HCT116 (cell line): ENCODE data around the gene CFAP92. TPM values are rescaled to one million over a fixed set of nuclear protein-coding genes. Genes with fewer than 3 reads are reported as not detected.

ENCODE experiments used
- ATAC-seq: fragments of 200-7000 bp; cut with Tn5 transposase; 2 replicates; pipeline ENCODE4 v1.9.1; 2020; ENCODE audit warnings: mild to moderate bottlenecking, moderate library complexity
- BruUV-seq: library from RNA; stranded (reverse); fragments of 400-500 nt; replicated peaks from 2 replicates; lab custom pipeline; 2021; lab: Mats Ljungman, UMichigan
- CTCF ChIA-PET: fragments of 300-600 bp; sonication (Branson Sonifier 250); formaldehyde crosslinking; loops from one replicate; lab custom pipeline; 2021; ENCODE audit warnings: antibody characterized with exemption; lab: Charles Lee
- POLR2A ChIA-PET: fragments of 300-600, 350-600 bp; sonication (Branson Sonifier 250); formaldehyde crosslinking; loops from one replicate; lab custom pipeline; 2021; ENCODE audit warnings: antibody characterized with exemption; lab: Charles Lee
- RAD21 ChIA-PET, 2 experiments: fragments of 300-600 bp; sonication (Branson Sonifier 250); formaldehyde crosslinking; loops; one replicate each; lab custom pipeline; 2023; ENCODE audit warnings: low total read pairs in 2 of 2; ENCODE audit not compliant: uncharacterized antibody in 2 of 2, unreplicated experiment in 2 of 2, low non-redundant PET in 1 of 2; lab: Charles Lee
- DNase-seq: peaks from one replicate; pipeline ENCODE4 v3.0.0-alpha.2; 2010; ENCODE audit warnings: low read depth, low spot score
- H2AFZ ChIP-seq: fragments of 200-600 bp; shearing (Covaris generic), sonication (generic); 2 replicates; pipeline ENCODE4 v1.6.1; 2017; ENCODE audit warnings: low read depth, mixed run types, mixed read lengths, antibody characterized with exemption, low read length; ENCODE audit not compliant: poor library complexity, severe bottlenecking
- H3K27ac ChIP-seq: 2 replicates; pipeline ENCODE4 v1.5.1; 2012; ENCODE audit warnings: low read depth, low read length
- H3K27me3 ChIP-seq: fragments of 200-600 bp; sonication (generic); 2 replicates; pipeline ENCODE4 v1.6.1; 2016; ENCODE audit warnings: mixed run types, low read length, mixed read lengths; ENCODE audit not compliant: insufficient read depth
- H3K36me3 ChIP-seq, 2 experiments: fragments of 200-500 bp in 1 of 2; fragments of 200-600 bp in 1 of 2; sonication (Bioruptor generic) in 1 of 2; sonication (generic) in 1 of 2; 2 replicates each; pipeline versions ENCODE4 v1.5.1 to v1.6.1; 2014 to 2016; ENCODE audit warnings: low read length in 2 of 2, inconsistent platforms in 1 of 2, mixed read lengths in 1 of 2, mixed run types in 1 of 2; ENCODE audit not compliant: insufficient read depth in 2 of 2, control insufficient read depth in 1 of 2
- H3K4me1 ChIP-seq, 2 experiments: fragments of 200-600 bp in 1 of 2; sonication (generic) in 1 of 2; 2 replicates each; pipeline versions ENCODE4 v1.5.1 to v1.6.1; 2012 to 2017; ENCODE audit warnings: low read length in 2 of 2, inconsistent platforms in 1 of 2, mild to moderate bottlenecking in 1 of 2, mixed read lengths in 1 of 2, mixed run types in 1 of 2, moderate library complexity in 1 of 2; ENCODE audit not compliant: insufficient read depth in 2 of 2, control insufficient read depth in 1 of 2
- H3K4me2 ChIP-seq: fragments of 200-600 bp; sonication (generic); 2 replicates; pipeline ENCODE4 v1.6.1; 2017; ENCODE audit warnings: mixed run types, low read length, mixed read lengths
- H3K4me3 ChIP-seq, 2 experiments: fragments of 200-600 bp in 1 of 2; sonication (generic) in 1 of 2; replicated peaks in 1 of 2; 2 replicates each; pipeline ENCODE4 v1.5.1; 2011 to 2016; ENCODE audit warnings: low read length in 2 of 2, control low read depth in 1 of 2, low read depth in 1 of 2, mild to moderate bottlenecking in 1 of 2, mixed read lengths in 1 of 2, mixed run types in 1 of 2
- H3K79me2 ChIP-seq: fragments of 200-600 bp; sonication (generic); 2 replicates; pipeline ENCODE4 v1.6.1; 2017; ENCODE audit warnings: mild to moderate bottlenecking, mixed run types, low read length, moderate library complexity, mixed read lengths; ENCODE audit not compliant: insufficient read depth
- H3K9ac ChIP-seq: fragments of 200-600 bp; sonication (generic); 2 replicates; pipeline ENCODE4 v1.6.1; 2016; ENCODE audit warnings: low read length, mixed read lengths
- H3K9me2 ChIP-seq: fragments of 200-600 bp; sonication (generic), shearing (Covaris generic); 2 replicates; pipeline ENCODE4 v1.6.1; 2017; ENCODE audit warnings: mixed run types, mild to moderate bottlenecking, moderate library complexity; ENCODE audit not compliant: insufficient read depth
- H3K9me3 ChIP-seq, 2 experiments: fragments of 200-500 bp in 1 of 2; fragments of 200-600 bp in 1 of 2; sonication (Bioruptor generic) in 1 of 2; sonication (generic) in 1 of 2; 2 replicates each; pipeline ENCODE4 v1.6.1; 2014 to 2017; ENCODE audit warnings: low read length in 2 of 2, mixed read lengths in 2 of 2, inconsistent platforms in 1 of 2, low read depth in 1 of 2, mild to moderate bottlenecking in 1 of 2, mixed run types in 1 of 2, moderate library complexity in 1 of 2; ENCODE audit not compliant: control insufficient read depth in 1 of 2, insufficient read depth in 1 of 2
- H4K20me1 ChIP-seq: fragments of 200-600 bp; sonication (generic), shearing (Covaris generic); 2 replicates; pipeline ENCODE4 v1.6.1; 2017; ENCODE audit warnings: mixed run types, mild to moderate bottlenecking, moderate library complexity; ENCODE audit not compliant: insufficient read depth
- CBX3 ChIP-seq: IDR thresholded peaks from 2 replicates; pipeline ENCODE4 v1.6.1; 2012; ENCODE audit warnings: low read depth
- EGR1 ChIP-seq: IDR thresholded peaks from 2 replicates; pipeline ENCODE4 v1.6.1; 2012; ENCODE audit warnings: low read depth
- JUND ChIP-seq: IDR thresholded peaks from 2 replicates; pipeline ENCODE4 v1.6.1; 2012
- POLR2A ChIP-seq: IDR thresholded peaks from 2 replicates; pipeline ENCODE4 v1.7.0; 2011; ENCODE audit warnings: borderline replicate concordance; ENCODE audit not compliant: insufficient read depth, insufficient read length; ENCODE audit errors: extremely low read depth
- POLR2AphosphoS5 ChIP-seq: IDR thresholded peaks from 2 replicates; pipeline ENCODE4 v1.6.1; 2011; ENCODE audit warnings: mild to moderate bottlenecking, low read depth, low read length, moderate library complexity
- RAD21 ChIP-seq: IDR thresholded peaks from 2 replicates; pipeline ENCODE4 v1.6.1; 2012; ENCODE audit warnings: low read depth, mild to moderate bottlenecking
- SRF ChIP-seq: IDR thresholded peaks from 2 replicates; pipeline ENCODE4 v1.6.1; 2012; ENCODE audit warnings: low read depth
- ZFX ChIP-seq: fragments of 450-650 bp; IDR thresholded peaks from 2 replicates; pipeline ENCODE4 v1.6.1; 2017
- intact Hi-C: fragments of 100-400 bp; cut with micrococcal nuclease; formaldehyde crosslinking; loops from 2 replicates; pipeline ENCODE4 v1.10.0; 2022
- total RNA-seq: library from RNA; stranded (reverse); gene quantifications from one replicate; pipeline ENCODE4 v1.2.1, GENCODE V29; 2021; ENCODE audit not compliant: unreplicated experiment
- TF ChIP-seq, protein P1 (sequence below): IDR thresholded peaks from 2 replicates; pipeline ENCODE4 v1.6.1; 2012
- TF ChIP-seq, protein P2 (sequence below): IDR thresholded peaks from 2 replicates; pipeline ENCODE4 v1.6.1; 2012; ENCODE audit warnings: low read depth
- TF ChIP-seq, protein P3 (sequence below): IDR thresholded peaks from 2 replicates; pipeline ENCODE4 v1.6.1; 2011; ENCODE audit warnings: mild to moderate bottlenecking, low read length, moderate library complexity; ENCODE audit not compliant: insufficient replicate concordance; ENCODE audit errors: extremely low read depth

The CFAP92 gene
- total RNA-seq, 1 experiment from 2014 or later, result 3.6 TPM

DNA sequence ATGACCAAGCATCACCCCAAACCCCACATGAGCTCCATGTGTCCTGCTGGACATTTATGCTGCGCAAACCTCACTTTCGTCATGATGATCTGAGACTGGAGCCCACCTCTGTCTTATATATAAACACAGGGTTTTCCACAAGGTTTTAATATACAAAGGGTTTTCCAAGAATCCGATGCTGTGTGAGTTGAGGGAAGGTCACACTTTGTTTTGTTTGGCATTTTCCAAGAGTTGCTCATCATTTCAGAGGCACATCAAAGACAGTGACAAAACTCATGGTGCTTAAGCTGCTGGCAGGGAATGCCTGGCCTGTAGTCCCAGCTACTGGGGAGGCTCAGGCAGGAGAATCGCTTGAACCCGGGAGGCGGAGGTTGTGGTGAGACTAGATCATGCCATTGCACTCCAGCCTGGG lies 27.3 kb upstream of the CFAP92 start:
- Histone ChIP-seq H3K36me3 (no peaks in the 10 kb centered on the region), H3K27me3 (no peaks in the 10 kb centered on the region), H3K4me2 (peak overlapping the region; percentile 29), H3K9me2 (no peaks in the 10 kb centered on the region), H3K79me2 (no peaks in the 10 kb centered on the region), H3K27ac (no peak overlapping the region), H3K4me3 (no peak overlapping the region), H3K9ac (no peak overlapping the region), H4K20me1 (no peaks in the 10 kb centered on the region), H2AFZ (no peak overlapping the region), H3K9me3 (no peaks in the 10 kb centered on the region), H3K4me1 (peaks cover 17 to 27% of the 10 kb centered on the region in 2 experiments)
- ATAC-seq, result no peak
- ChIA-PET POLR2A (no interaction called here), RAD21 (no interaction called here), CTCF (no interaction called here)
- TF ChIP-seq, protein P1, sequence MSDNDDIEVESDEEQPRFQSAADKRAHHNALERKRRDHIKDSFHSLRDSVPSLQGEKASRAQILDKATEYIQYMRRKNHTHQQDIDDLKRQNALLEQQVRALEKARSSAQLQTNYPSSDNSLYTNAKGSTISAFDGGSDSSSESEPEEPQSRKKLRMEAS, result no peak
- TF ChIP-seq SRF (no peak), ZFX (no peak), RAD21 (no peak), JUND (no peak), POLR2A (no peak), POLR2AphosphoS5 (no peak), CBX3 (no peak), EGR1 (no peak)
- TF ChIP-seq, protein P2, sequence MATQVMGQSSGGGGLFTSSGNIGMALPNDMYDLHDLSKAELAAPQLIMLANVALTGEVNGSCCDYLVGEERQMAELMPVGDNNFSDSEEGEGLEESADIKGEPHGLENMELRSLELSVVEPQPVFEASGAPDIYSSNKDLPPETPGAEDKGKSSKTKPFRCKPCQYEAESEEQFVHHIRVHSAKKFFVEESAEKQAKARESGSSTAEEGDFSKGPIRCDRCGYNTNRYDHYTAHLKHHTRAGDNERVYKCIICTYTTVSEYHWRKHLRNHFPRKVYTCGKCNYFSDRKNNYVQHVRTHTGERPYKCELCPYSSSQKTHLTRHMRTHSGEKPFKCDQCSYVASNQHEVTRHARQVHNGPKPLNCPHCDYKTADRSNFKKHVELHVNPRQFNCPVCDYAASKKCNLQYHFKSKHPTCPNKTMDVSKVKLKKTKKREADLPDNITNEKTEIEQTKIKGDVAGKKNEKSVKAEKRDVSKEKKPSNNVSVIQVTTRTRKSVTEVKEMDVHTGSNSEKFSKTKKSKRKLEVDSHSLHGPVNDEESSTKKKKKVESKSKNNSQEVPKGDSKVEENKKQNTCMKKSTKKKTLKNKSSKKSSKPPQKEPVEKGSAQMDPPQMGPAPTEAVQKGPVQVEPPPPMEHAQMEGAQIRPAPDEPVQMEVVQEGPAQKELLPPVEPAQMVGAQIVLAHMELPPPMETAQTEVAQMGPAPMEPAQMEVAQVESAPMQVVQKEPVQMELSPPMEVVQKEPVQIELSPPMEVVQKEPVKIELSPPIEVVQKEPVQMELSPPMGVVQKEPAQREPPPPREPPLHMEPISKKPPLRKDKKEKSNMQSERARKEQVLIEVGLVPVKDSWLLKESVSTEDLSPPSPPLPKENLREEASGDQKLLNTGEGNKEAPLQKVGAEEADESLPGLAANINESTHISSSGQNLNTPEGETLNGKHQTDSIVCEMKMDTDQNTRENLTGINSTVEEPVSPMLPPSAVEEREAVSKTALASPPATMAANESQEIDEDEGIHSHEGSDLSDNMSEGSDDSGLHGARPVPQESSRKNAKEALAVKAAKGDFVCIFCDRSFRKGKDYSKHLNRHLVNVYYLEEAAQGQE, result no peak
- TF ChIP-seq, protein P3, sequence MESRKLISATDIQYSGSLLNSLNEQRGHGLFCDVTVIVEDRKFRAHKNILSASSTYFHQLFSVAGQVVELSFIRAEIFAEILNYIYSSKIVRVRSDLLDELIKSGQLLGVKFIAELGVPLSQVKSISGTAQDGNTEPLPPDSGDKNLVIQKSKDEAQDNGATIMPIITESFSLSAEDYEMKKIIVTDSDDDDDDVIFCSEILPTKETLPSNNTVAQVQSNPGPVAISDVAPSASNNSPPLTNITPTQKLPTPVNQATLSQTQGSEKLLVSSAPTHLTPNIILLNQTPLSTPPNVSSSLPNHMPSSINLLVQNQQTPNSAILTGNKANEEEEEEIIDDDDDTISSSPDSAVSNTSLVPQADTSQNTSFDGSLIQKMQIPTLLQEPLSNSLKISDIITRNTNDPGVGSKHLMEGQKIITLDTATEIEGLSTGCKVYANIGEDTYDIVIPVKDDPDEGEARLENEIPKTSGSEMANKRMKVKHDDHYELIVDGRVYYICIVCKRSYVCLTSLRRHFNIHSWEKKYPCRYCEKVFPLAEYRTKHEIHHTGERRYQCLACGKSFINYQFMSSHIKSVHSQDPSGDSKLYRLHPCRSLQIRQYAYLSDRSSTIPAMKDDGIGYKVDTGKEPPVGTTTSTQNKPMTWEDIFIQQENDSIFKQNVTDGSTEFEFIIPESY, result no peak
- intact Hi-C loops, result loop anchor here (10.0 kb wide), 1 partner anchor 224 kb away; the partner anchor contains the start of gene COPG1
- no TSS peak for BruUV-seq
- no peak for DNase-seq
